ENCODE results near the gene AATK. TPM values are rescaled to one million over a fixed set of nuclear protein-coding genes. Genes with fewer than 3 reads are reported as not detected.

Gene AATK
- total and polyA plus RNA-seq, 2 of the 13 experiments (the other 11 are each of a cell fraction or from before 2014, with no cell fraction given): 2.9 to 8.4 TPM

DNA sequence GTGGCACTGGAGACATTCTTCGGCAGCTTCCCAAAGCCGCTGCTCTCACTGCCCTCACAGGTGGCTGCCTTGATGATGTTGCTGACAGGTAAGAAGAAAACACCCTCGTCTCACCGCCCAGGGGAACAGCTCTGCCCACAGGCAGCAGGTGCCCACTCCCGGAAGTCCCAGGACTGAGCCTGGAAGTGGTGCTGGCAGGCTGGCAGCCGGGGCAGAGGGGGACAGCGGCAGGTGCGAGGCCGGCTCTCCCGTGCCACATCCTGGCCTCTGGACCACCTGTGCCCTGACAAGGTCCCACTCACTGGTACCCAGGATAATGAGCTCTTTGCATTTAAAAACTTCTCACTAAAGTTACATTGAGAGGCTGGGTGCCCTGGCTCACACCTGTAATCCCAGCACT lies 36.3 kb upstream of the AATK start:
- DNase-seq (ENCODE audit: low spot score): no peak
- no TSS peak for BruUV-seq (replicated peaks)
- in situ Hi-C loops (cut with HindIII; ENCODE audit: extremely low pct_ligation_motif_present, low pct_unique_long_range_greater_than_20kb) (no loop called here), intact Hi-C loops (cut with micrococcal nuclease; ENCODE audit: unreplicated experiment) (loop anchor here (5.0 kb wide), 1 partner anchor 60 kb away; no protein-coding TSS in a partner anchor)
- POLR2A ChIA-PET: interaction anchor here (0.9 kb wide), 1 partner anchor 21 kb away, joined by 3 read pairs; the partner anchor contains the start of gene CEP131
- Histone ChIP-seq H3K79me2 (ENCODE audit: insufficient read depth, low read length) (no peaks in the 10 kb centered on the region), H2AFZ (ENCODE audit: low read length) (no peak overlapping the region), H3K27ac (ENCODE audit: extremely low read length, insufficient read depth, low read length) (no peak overlapping the region), H4K20me1 (ENCODE audit: insufficient read depth, low read length) (no peaks in the 10 kb centered on the region; the same call in 1 of the 2 replicates), H3K4me2 (ENCODE audit: low read depth, low read length) (no peak overlapping the region), H3K36me3 (replicated peaks in 1 of 2; ENCODE audit: control insufficient read depth in 1 of 2, insufficient read depth in 2 of 2, low read length in 2 of 2) (peaks cover 17 to 61% of the 10 kb centered on the region in 2 experiments; a peak in 4 of 5 replicates), H3K27me3 (ENCODE audit: control insufficient read depth in 1 of 2, insufficient read depth in 2 of 2, low read length in 2 of 2) (no peaks in the 10 kb centered on the region), H3K9ac (ENCODE audit: insufficient read depth, low read depth, low read length) (no peak overlapping the region), H3K4me1 (ENCODE audit: insufficient read depth, low read length) (no peaks in the 10 kb centered on the region), H3K4me3 (replicated peaks in 1 of 3; ENCODE audit: insufficient read depth in 1 of 3, low read depth in 2 of 3, low read length in 3 of 3) (no peak overlapping the region), H3K9me3 (ENCODE audit: low read length) (no peaks in the 10 kb centered on the region)
- CTCF ChIA-PET (ENCODE audit: low intra/inter-chr PET ratio, low total read pairs): no interaction called here
- no peak for FAIRE-seq
- TF ChIP-seq HNRNPL (IDR thresholded peaks at IDR 0.05; ENCODE audit: low read depth, low read length): 0 out of 2 replicates have a peak, but pooled peaks have one; percentile 36
- TF ChIP-seq MEIS2 (CRISPR knock-in tag; IDR thresholded peaks at IDR 0.05): no peak
- 99% methylated on average over 10 of the region's 10 CpGs for WGBS (ENCODE audit: low lambda C conversion rate)
- ATAC-seq: no peak

DNA sequence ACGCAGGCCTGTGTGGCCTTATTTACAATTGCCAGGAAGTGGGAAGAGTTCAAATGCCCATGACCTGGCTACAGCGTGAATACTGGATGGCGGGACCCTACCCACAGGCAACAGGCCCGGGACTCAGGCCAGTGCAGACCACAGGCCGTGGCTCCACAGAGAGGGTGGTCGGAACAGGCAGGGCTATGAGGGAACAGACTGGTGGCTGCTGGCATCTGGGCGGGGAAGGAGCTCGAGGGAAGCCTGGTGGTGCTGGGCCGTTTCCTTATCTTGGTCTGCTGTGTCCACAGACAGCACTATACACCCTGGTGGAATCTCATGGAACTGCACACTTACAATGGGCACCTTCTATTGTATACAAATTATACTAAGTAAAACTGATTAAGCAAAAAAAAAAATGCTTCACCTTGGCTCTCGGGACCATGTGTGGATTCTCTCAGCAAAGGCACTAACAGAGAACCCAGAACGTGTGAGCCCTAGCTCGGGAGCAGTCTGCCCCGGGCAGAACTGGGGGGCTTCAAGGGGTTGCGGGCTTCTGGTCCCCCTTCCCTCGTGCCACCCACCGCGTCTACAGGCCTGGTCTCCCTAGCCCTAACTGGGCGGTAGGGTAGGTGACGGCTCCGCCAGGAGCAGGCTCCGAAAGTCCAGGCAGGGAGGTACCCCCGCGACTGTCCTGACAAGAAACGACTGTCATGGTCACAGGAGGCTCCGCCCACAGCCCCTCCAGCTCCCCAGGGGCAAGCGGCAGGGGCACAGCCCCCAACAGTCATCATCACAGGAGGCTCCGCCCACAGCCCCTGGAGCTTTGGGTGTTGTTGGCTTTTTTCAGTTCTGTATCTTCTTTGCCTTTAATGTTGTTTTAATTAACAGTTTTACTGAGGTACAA lies 34.9 kb upstream of the AATK start:
- H3K27me3 ChIP-seq (ENCODE audit: control insufficient read depth in 1 of 2, insufficient read depth in 2 of 2, low read length in 2 of 2): no peaks in the 10 kb centered on the region
- no peak overlapping the region for H3K27ac ChIP-seq (ENCODE audit: extremely low read length, insufficient read depth, low read length)
- no peaks in the 10 kb centered on the region for H3K9me3 ChIP-seq (ENCODE audit: low read length)
- no peak overlapping the region for H2AFZ ChIP-seq (ENCODE audit: low read length)
- POLR2A ChIA-PET: interaction anchor here (0.9 to 1.3 kb wide), 2 partner anchors 22 to 38 kb away, joined by 3 read pairs; partner anchors contain the start of genes CEP131, NDUFAF8 and TEPSIN
- H3K36me3 ChIP-seq (replicated peaks in 1 of 2; ENCODE audit: control insufficient read depth in 1 of 2, insufficient read depth in 2 of 2, low read length in 2 of 2): peaks cover 18 to 52% of the 10 kb centered on the region in 2 experiments; a peak in 4 of 5 replicates
- H3K4me3 ChIP-seq (replicated peaks in 1 of 3; ENCODE audit: insufficient read depth in 1 of 3, low read depth in 2 of 3, low read length in 3 of 3): no peak overlapping the region
- ATAC-seq (peak; percentile 78), DNase-seq (ENCODE audit: low spot score) (peak; percentile 62), FAIRE-seq (peak; percentile 76)
- in situ Hi-C loops (cut with HindIII; ENCODE audit: extremely low pct_ligation_motif_present, low pct_unique_long_range_greater_than_20kb): no loop called here
- no peaks in the 10 kb centered on the region; the same call in 1 of the 2 replicates for H4K20me1 ChIP-seq (ENCODE audit: insufficient read depth, low read length)
- intact Hi-C loops (cut with micrococcal nuclease; ENCODE audit: unreplicated experiment): loop anchor here (5.0 kb wide), 1 partner anchor 59 kb away; no protein-coding TSS in a partner anchor
- H3K79me2 ChIP-seq (ENCODE audit: insufficient read depth, low read length): no peaks in the 10 kb centered on the region
- H3K9ac ChIP-seq (ENCODE audit: insufficient read depth, low read depth, low read length): no peak overlapping the region
- H3K4me1 ChIP-seq (ENCODE audit: insufficient read depth, low read length): no peaks in the 10 kb centered on the region
- 84% methylated on average over 27 of the region's 27 CpGs for whole genome bisulfite sequencing (ENCODE audit: low lambda C conversion rate)
- CTCF ChIA-PET (ENCODE audit: low intra/inter-chr PET ratio, low total read pairs): interaction anchor here (1.3 to 1.4 kb wide), 2 partner anchors 58 to 99 kb away, joined by 4 to 20 read pairs; no protein-coding TSS in a partner anchor
- H3K4me2 ChIP-seq (ENCODE audit: low read depth, low read length): no peak overlapping the region
- no TSS peak for BruUV-seq (replicated peaks)
- TF ChIP-seq LCORL (IDR thresholded peaks at IDR 0.05): no peak
- 0 out of 2 replicates have a peak, but pooled peaks have one; percentile 20 for TF ChIP-seq LCORL (CRISPR knock-in tag; IDR thresholded peaks at IDR 0.05)
- TF ChIP-seq, protein P1, sequence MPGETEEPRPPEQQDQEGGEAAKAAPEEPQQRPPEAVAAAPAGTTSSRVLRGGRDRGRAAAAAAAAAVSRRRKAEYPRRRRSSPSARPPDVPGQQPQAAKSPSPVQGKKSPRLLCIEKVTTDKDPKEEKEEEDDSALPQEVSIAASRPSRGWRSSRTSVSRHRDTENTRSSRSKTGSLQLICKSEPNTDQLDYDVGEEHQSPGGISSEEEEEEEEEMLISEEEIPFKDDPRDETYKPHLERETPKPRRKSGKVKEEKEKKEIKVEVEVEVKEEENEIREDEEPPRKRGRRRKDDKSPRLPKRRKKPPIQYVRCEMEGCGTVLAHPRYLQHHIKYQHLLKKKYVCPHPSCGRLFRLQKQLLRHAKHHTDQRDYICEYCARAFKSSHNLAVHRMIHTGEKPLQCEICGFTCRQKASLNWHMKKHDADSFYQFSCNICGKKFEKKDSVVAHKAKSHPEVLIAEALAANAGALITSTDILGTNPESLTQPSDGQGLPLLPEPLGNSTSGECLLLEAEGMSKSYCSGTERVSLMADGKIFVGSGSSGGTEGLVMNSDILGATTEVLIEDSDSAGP (CRISPR knock-in tag; IDR thresholded peaks at IDR 0.05; ENCODE audit: borderline replicate concordance): 0 out of 2 replicates have a peak, but pooled peaks have one; percentile 13
- TF ChIP-seq SMC3 (IDR thresholded peaks at IDR 0.05; ENCODE audit: low read length): peak; percentile 59
- no peak for TF ChIP-seq SRSF4 (IDR thresholded peaks at IDR 0.05; ENCODE audit: low read depth, low read length, poor library complexity, severe bottlenecking)
- no peak for TF ChIP-seq CREB3 (CRISPR knock-in tag; IDR thresholded peaks at IDR 0.05)
- TF ChIP-seq ZNF891 (CRISPR knock-in tag; IDR thresholded peaks at IDR 0.05): 0 out of 2 replicates have a peak, but pooled peaks have one; percentile 20
- TF ChIP-seq SRF (IDR thresholded peaks at IDR 0.05; ENCODE audit: low read depth, low read length): no peak

All from HepG2 (cell line).